NOMO-1 treated with DMSO at 0.1 percent for 48 hours (cell line): ENCODE measurements around the gene CHI3L2.

Source experiments
- DNase-seq: peaks from one replicate; lab custom pipeline; 2025; ENCODE audit not compliant: unreplicated experiment; lab: John Stamatoyannopoulos, UW

Gene CHI3L2, protein sequence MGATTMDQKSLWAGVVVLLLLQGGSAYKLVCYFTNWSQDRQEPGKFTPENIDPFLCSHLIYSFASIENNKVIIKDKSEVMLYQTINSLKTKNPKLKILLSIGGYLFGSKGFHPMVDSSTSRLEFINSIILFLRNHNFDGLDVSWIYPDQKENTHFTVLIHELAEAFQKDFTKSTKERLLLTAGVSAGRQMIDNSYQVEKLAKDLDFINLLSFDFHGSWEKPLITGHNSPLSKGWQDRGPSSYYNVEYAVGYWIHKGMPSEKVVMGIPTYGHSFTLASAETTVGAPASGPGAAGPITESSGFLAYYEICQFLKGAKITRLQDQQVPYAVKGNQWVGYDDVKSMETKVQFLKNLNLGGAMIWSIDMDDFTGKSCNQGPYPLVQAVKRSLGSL

DNA sequence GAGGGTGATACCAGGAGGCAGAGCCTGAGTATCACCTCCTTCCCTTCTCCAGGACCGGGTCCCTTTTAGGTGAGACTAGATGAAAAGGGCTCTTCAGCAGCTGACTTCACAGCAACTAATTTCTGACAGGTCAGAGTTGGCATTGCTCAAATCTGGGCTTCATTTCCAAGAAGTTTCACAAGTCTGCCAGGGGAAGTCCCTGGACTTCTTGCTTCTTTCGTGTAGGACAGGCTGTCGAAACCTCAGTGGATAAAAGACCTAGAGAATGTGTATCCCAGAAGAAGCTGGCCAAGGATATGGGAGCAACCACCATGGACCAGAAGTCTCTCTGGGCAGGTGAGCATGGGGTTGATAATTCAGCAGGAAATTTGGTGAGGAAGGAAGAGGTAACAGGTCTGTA lies at the start of gene CHI3L2:
Gene CHI3L2, plus strand, starts transcription at position 280 of the 400 bp plus-strand sequence. Its CDS starts 17 bp downstream, at position 297.
- no peak for DNase-seq

- DNase-seq: no peak
These were observed 47.5 kb upstream of the CHI3L2 start for GRCh38 chr1:111179968-111180533.

GRCh38 chr1:111182052-111182451 lies 45.5 kb upstream of the CHI3L2 start:
- DNase-seq: no peak

- DNase-seq: no peak
These were observed 44.0 kb upstream of the CHI3L2 start for GRCh38 chr1:111183308-111184069.

- DNase-seq: peak; percentile 58
These were observed 42.9 kb upstream of the CHI3L2 start for GRCh38 chr1:111184663-111185062.

- peak; percentile 63 for DNase-seq
These were observed 36.5 kb upstream of the CHI3L2 start for GRCh38 chr1:111190931-111191451.

GRCh38 chr1:111191496-111191895 lies 36.0 kb upstream of the CHI3L2 start:
- DNase-seq: no peak

- no peak for DNase-seq
These were observed 35.4 kb upstream of the CHI3L2 start for GRCh38 chr1:111192074-111192473.

DNA sequence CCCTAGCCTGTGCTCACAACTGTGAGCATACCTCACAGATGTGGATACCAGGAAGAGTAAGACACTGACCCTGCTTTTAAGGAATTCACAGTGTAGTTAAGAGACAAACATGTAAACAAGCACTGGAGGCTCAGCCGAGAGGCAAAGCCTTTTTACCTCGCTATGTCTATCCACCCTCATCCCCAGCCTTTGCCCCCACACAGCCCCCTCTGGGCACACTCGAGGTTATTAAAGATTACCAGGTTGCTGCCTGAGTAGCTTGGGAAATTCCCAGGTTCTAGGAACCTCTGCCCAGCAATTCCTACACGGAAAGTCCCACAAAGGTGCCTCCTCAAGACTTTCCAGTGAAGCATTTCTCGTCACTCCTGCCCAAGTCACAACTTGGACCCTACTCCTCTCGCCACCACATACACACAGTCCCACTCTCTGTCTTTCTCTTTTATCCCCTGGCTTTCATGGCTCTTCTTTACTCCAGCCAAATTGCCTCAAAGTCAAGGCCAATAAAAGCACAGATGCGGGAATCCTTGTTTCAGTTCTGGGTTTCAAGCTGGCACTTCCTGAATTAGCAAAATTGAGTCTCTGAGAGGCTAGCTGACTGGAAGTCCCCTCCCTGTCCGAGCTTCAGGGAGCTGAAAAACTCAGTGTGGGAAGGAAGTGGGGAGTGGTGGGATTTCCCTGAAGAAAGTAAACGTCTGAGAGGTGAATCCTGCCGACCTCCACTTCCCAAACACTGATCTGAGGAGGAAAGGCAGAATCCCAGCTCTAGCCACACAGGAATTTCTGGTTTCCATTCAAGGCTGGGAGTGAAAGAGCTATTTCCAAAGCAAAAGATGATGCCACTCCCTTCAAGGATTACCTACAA lies 34.6 kb upstream of the CHI3L2 start:
- DNase-seq: peak; percentile 61

- DNase-seq: no peak
These were observed 33.6 kb upstream of the CHI3L2 start for GRCh38 chr1:111193712-111194480.

- no peak for DNase-seq
These were observed 32.4 kb upstream of the CHI3L2 start for GRCh38 chr1:111195002-111195684.

- DNase-seq: no peak
These were observed 31.3 kb upstream of the CHI3L2 start for GRCh38 chr1:111196213-111196612.

DNA sequence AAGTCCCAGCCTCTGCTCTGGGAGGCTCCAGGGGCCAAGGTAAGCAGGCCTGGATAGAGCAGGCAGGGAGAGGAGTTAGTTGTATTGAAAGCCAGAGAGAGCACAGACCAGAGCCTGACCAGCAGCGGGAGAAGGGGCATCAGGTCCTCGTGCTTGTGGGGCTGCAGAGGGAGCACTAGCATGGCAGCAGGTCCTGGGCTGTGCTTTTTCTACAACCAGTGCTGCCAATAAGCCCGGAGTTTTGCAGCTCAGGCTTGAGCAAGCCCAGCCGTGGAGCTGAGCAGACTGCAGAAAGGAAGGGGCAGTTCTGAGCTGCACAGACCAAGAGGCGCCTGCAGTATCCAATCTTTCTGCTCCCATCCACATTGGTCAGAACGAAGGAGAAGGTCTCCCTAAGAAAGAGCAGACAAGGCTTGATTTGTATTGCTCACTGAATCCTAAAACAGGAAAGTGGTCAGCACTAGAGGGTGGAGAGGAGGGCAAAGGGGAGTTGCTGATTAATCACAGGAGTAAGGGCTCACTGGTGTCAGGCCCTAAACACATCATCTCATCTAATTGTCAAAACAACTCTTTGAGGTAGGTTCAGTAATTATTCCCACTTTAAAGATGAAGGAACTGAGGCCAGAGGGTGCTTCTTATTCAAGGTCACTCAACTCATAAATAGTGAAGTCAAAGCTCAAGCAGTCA lies 29.8 kb upstream of the CHI3L2 start:
- DNase-seq: peak; percentile 23

GRCh38 chr1:111198836-111199235 lies 28.7 kb upstream of the CHI3L2 start:
- DNase-seq: no peak

DNA sequence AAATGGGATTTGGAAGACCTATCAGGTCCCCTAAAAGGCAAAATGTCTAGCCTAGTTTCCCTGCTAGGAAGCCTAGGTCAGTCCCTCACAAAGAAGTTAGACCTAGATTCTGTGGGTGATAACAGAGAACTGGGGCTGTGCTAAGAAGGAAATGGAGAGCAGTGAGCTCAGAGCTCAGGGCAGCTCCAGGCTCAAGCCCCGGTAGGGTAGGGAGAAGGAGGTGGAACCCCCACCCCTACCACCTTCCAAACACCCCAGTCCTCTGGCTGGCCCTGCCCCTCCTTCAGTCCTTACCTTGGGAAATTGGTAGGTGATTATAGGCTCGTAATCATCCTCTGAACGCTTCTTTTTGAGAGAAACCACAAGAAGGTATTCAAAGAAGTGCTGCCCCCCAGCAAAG lies 28.2 kb upstream of the CHI3L2 start:
- DNase-seq: no peak

DNA sequence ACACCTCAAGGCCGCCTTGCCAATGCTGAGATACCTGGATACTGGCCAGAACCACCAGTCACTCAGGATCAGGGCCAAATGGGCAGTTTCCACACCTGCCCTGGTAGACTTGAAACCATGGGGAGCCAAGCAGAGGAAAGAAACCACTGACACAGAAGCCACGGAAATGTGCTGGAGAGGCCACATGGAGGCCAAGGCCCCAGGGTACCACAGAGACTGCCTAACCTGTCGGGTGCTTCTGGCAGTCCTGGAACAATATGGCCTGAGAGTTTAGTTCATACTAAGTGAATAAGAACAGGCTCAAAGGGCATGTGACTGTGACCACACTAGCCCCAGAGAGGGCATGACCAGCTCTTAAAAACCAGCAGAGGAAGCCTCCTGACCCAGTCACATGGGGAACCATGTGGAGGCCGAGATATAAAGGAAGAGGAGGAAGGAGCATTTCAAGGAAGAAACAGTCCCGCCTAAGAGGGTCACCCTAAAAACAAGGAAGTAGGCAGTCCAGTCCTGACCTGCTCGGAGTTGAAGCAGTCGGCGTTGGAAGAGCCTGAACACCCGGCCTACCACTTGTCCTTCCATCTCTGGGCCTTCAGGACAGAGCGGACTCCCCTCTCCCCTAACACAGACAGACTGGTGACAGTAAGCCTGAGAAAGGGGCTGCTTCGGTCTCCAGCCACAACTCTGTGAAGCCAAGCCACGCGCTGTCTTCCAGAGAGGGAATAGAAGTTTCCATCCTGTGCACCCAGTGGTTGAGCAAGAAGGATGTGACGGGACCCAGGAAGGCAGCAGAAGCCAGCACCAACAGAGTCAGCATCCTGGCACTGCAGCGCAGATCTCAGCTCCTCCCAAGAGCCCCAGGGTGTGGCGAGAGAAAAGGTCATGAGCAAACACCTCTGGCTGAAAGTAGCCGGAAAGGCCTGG lies 27.4 kb upstream of the CHI3L2 start, which contains the start of gene DENND2D:
Gene DENND2D, minus strand, starts transcription at position 766 of the 921 bp plus-strand sequence. Its CDS starts 187 bp downstream, at position 579.
- peak; percentile 62 for DNase-seq

DNA sequence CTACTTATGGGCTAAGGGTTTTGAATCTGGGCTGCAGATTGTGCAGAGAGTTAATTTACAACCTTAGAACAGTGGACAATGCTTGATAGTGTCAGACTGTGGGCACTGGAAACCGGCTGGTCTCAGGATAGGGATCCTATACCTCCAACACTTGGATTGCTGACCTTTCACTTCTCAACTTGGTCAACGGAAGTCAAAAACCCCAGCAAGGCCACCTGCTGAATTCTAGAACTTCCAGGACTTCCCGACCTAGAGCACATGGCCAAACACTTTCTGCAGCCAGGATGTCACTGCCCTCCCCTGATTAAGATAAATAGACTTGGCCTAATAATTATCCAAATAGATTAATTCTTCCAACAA lies 26.7 kb upstream of the CHI3L2 start:
- DNase-seq: no peak
